ENCODE data around the gene PRIMPOL. TPM values are rescaled to one million over a fixed set of nuclear protein-coding genes. Genes with fewer than 3 reads are reported as not detected.
A peak's percentile ranks its signal among the peaks of the same experiment; 100 is the strongest.

PRIMPOL gene
- total RNA-seq, 1 experiment from 2014 or later: 8.3 TPM

DNA sequence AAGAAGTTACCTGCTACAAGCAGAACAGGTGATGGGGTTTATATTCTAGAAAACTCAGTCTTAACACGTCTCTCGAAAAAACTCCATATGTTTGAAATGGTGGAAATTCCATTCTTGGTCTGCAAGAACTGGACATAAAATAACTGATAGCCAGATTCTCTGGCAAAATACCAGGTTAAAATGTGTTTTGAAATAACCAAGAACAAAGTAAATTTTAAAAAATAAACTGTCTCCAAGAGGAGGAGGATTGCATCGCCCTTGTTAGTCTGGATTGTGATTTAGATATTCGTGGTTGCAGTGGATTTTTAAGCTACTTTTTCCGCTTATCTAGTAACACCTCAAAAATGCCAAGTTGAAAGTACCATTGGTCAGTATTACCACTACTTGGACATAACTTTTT, 43.5 kb downstream of the PRIMPOL start:
- Mint-ChIP-seq H3K4me1 (peaks cover 18% of the 10 kb centered on the region), H3K27ac (peak overlapping the region; percentile 66; the same call in 1 of the 2 replicates), H3K27me3 (ENCODE audit: low read depth) (no peaks in the 10 kb centered on the region), H3K9me3 (no peaks in the 10 kb centered on the region), H3K4me3 (no peak overlapping the region), H3K36me3 (peaks cover 53% of the 10 kb centered on the region)
- no peak for ATAC-seq
- POLR2A ChIA-PET: no interaction called here
- DNase-seq (ENCODE audit: low spot score): no peak
- TF ChIP-seq, protein P1, sequence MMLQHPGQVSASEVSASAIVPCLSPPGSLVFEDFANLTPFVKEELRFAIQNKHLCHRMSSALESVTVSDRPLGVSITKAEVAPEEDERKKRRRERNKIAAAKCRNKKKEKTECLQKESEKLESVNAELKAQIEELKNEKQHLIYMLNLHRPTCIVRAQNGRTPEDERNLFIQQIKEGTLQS (CRISPR knock-in tag; conservative IDR thresholded peaks at IDR 0.05): no peak
- TF ChIP-seq FOXJ3 (CRISPR knock-in tag; IDR thresholded peaks at IDR 0.05; ENCODE audit: borderline replicate concordance) (no peak), NR2C2 (CRISPR knock-in tag; IDR thresholded peaks at IDR 0.05) (no peak), TEAD4 (CRISPR knock-in tag; IDR thresholded peaks at IDR 0.05) (no peak), HMGA2 (CRISPR knock-in tag; IDR thresholded peaks at IDR 0.05) (no peak), CREM (CRISPR knock-in tag; IDR thresholded peaks at IDR 0.05) (no peak)
- TF ChIP-seq, protein P2, sequence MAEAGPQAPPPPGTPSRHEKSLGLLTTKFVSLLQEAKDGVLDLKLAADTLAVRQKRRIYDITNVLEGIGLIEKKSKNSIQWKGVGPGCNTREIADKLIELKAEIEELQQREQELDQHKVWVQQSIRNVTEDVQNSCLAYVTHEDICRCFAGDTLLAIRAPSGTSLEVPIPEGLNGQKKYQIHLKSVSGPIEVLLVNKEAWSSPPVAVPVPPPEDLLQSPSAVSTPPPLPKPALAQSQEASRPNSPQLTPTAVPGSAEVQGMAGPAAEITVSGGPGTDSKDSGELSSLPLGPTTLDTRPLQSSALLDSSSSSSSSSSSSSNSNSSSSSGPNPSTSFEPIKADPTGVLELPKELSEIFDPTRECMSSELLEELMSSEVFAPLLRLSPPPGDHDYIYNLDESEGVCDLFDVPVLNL (CRISPR knock-in tag; IDR thresholded peaks at IDR 0.05; ENCODE audit: borderline replicate concordance, low read depth): no peak
- CTCF ChIA-PET: no interaction called here

DNA sequence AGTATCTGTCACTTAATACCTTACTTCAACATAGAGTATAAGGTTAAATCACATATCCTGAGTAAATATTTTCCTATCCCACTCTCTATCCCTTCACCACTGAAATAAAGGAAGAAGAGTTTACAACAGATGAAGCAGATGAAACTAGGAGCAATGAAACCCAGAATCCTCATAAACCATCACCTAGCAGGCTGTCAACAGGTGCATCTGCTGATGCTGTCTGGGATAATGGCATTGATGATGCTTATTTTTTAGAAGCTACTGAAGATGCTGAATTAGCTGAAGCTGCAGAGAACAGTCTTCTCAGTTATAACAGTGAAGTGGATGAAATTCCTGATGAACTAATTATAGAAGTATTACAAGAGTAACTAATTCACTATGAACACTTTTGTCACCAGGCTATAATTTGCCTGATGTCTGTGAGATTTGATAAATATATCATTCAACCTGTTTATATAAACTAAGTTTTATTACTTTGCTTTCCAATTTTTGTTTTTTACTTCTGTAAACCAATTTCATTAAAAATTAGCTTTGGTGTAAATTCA, 44.9 kb downstream of the PRIMPOL start:
- peaks cover 54% of the 10 kb centered on the region for H3K36me3 Mint-ChIP-seq
- TF ChIP-seq EMX1 (CRISPR knock-in tag; IDR thresholded peaks at IDR 0.05) (no peak), ZNF396 (CRISPR knock-in tag; IDR thresholded peaks at IDR 0.05; ENCODE audit: borderline replicate concordance) (no peak)
- POLR2A ChIA-PET: no interaction called here
- ATAC-seq: no peak
- peaks cover 7% of the 10 kb centered on the region for H3K4me1 Mint-ChIP-seq
- H3K9me3 Mint-ChIP-seq: no peaks in the 10 kb centered on the region
- DNase-seq (ENCODE audit: low spot score): no peak
- CTCF ChIA-PET: interaction anchor here (1.0 kb wide), 1 partner anchor 430 kb away, joined by 5 read pairs; no protein-coding TSS in a partner anchor
- peak overlapping the region; percentile 28; the same call in 1 of the 2 replicates for H3K27ac Mint-ChIP-seq
- H3K4me3 Mint-ChIP-seq: no peak overlapping the region
- H3K27me3 Mint-ChIP-seq (ENCODE audit: low read depth): no peaks in the 10 kb centered on the region

- no peak for ATAC-seq
- Mint-ChIP-seq H3K27ac (peak overlapping the region; percentile 60; the same call in 1 of the 2 replicates), H3K9me3 (no peaks in the 10 kb centered on the region), H3K36me3 (peaks cover 60% of the 10 kb centered on the region), H3K4me3 (no peak overlapping the region), H3K4me1 (peaks cover 7% of the 10 kb centered on the region), H3K27me3 (ENCODE audit: low read depth) (no peaks in the 10 kb centered on the region)
- DNase-seq (ENCODE audit: low spot score): no peak
- TF ChIP-seq STAT6 (CRISPR knock-in tag; conservative IDR thresholded peaks at IDR 0.05; ENCODE audit: low read depth): no peak
- ChIA-PET CTCF (interaction anchor here (1.0 to 2.6 kb wide), 3 partner anchors 45 to 431 kb away, joined by 5 to 9 read pairs (median 6); partner anchors contain the start of gene PRIMPOL), POLR2A (interaction anchor here (0.7 kb wide), 1 partner anchor 805 kb away, joined by 3 read pairs; no protein-coding TSS in a partner anchor)
Observed at GRCh38 chr4:184695178-184695896, 45.8 kb downstream of the PRIMPOL start.

- Mint-ChIP-seq H3K36me3 (peaks cover 73% of the 10 kb centered on the region), H3K27ac (0 out of 2 replicates have a peak overlapping the region, but pooled peaks have one; percentile 56), H3K4me1 (peaks cover 7% of the 10 kb centered on the region), H3K9me3 (no peaks in the 10 kb centered on the region), H3K27me3 (ENCODE audit: low read depth) (no peaks in the 10 kb centered on the region), H3K4me3 (no peak overlapping the region)
- DNase-seq (ENCODE audit: low spot score) (no peak), ATAC-seq (no peak)
- TF ChIP-seq IRF2 (CRISPR knock-in tag; IDR thresholded peaks at IDR 0.05; ENCODE audit: borderline replicate concordance, low read depth) (no peak), STAT6 (CRISPR knock-in tag; conservative IDR thresholded peaks at IDR 0.05; ENCODE audit: low read depth) (no peak), ZNF532 (CRISPR knock-in tag; IDR thresholded peaks at IDR 0.05; ENCODE audit: borderline replicate concordance) (no peak)
- TF ChIP-seq, protein P3, sequence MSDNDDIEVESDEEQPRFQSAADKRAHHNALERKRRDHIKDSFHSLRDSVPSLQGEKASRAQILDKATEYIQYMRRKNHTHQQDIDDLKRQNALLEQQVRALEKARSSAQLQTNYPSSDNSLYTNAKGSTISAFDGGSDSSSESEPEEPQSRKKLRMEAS (CRISPR knock-in tag; IDR thresholded peaks at IDR 0.05): no peak
- CTCF ChIA-PET: interaction anchor here (2.6 kb wide), 1 partner anchor 434 kb away, joined by 9 read pairs; no protein-coding TSS in a partner anchor
- POLR2A ChIA-PET: no interaction called here
Observed at GRCh38 chr4:184697956-184698355, 48.4 kb downstream of the PRIMPOL start.
